ENCODE results near the gene NXPH1.

NXPH1 gene

GRCh38 chr7:8490391-8491045 is 57.1 kb downstream of the NXPH1 start:
- DNase-seq: no peak
- in situ Hi-C loops (cut with MboI; ENCODE audit: low pct_unique_long_range_greater_than_20kb, low sequenced_read_pairs): no loop called here

- in situ Hi-C loops (cut with MboI; ENCODE audit: low pct_unique_long_range_greater_than_20kb, low sequenced_read_pairs): no loop called here
- no peak for DNase-seq
Measured at GRCh38 chr7:8491106-8491505, 57.7 kb downstream of the NXPH1 start.

DNA sequence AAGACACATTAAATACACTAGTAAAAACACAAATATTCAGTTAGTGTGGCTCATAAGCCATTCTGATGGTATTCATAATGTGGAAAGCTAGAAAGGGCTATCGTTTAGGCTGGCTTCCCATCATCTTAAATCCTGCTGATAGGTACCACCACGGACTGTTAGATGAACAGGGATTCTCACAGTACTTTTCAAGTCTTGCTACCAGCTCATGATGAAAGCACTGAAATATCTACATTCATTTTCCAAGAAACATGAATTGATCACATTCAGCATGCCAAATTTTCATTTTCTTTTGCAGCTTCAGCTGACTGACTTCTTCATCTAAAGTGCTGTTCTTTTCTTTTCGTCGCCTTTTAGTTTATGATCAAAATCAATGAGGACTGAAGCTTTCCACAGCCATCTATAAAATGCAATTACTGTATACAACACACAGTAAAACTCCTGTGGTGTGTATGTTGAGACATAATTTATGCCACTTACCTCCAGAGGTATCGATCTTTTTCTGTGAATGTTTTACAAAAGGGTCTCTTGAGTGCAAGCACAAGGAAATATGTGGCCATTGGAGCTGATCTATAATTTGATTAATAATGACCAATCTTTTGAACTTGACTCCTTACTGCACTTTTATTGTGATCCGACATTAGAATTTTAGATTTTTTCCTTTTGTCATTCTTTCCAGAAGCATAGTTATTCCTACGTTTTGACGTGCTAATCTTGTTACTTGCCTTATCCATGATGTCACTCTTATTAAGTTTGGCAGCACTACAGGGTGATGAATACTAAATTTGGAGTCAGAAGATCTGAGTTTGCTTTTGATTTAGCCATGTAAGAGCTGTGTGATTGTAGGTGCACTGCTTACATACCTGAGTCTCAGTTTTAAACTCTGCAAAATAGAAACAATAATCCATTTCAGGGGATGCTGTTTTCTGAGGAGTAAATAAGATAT is 58.4 kb downstream of the NXPH1 start:
- DNase-seq: no peak
- in situ Hi-C loops (cut with MboI; ENCODE audit: low pct_unique_long_range_greater_than_20kb, low sequenced_read_pairs): no loop called here

DNA sequence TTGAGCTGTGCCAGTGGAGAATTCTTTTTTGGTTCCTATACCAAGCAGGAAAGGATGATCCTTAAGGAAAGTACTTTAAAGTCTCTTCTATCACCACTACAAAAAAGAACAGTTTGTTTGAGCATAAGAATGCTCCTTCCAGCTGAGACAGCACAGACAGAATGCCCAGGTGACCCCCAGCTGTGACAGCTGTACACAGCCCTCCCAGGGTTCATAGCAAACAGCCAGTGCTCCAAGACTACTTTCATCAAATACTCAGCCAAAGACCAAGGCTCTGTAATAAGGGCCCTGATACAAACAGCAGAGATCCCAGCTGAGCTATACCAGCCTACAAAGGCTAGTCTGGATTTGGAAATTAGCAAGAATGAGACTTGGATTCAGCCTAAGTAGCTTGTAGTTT is 65.7 kb downstream of the NXPH1 start:
- DNase-seq: no peak

DNA sequence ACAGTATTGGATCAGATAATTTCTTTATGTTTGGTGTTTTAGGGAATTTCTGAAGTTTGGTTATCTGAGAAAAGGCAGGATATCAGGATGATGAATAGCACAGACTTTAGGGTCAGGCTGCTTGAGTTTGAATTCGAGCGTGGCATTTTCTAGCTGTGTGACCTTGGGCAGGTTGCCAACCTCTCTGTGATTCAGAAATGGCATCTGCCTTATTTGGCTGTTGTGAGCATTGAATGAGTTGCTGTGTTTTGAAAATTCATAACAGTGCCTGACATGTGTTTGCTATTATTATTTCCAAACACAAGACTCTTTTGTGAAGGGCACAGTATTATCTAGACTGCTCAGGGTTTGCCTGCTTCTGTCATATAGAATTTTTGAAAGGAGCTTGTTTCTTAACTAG is 66.9 kb downstream of the NXPH1 start:
- DNase-seq: no peak
- in situ Hi-C loops (cut with MboI; ENCODE audit: low pct_unique_long_range_greater_than_20kb, low sequenced_read_pairs): no loop called here

More for the DNA sequence above, 65.7 kb downstream of the NXPH1 start:
- in situ Hi-C loops (cut with MboI; ENCODE audit: low pct_unique_long_range_greater_than_20kb, low sequenced_read_pairs): no loop called here

- in situ Hi-C loops (cut with MboI; ENCODE audit: low pct_unique_long_range_greater_than_20kb, low sequenced_read_pairs): no loop called here
- DNase-seq: no peak
Measured at GRCh38 chr7:8507566-8507965, 74.2 kb downstream of the NXPH1 start.

- in situ Hi-C loops (cut with MboI; ENCODE audit: low pct_unique_long_range_greater_than_20kb, low sequenced_read_pairs): no loop called here
- DNase-seq: no peak
Measured at GRCh38 chr7:8509621-8510020, 76.2 kb downstream of the NXPH1 start.

- DNase-seq: no peak
- in situ Hi-C loops (cut with MboI; ENCODE audit: low pct_unique_long_range_greater_than_20kb, low sequenced_read_pairs): no loop called here
Measured at GRCh38 chr7:8511855-8512254, 78.4 kb downstream of the NXPH1 start.

- in situ Hi-C loops (cut with MboI; ENCODE audit: low pct_unique_long_range_greater_than_20kb, low sequenced_read_pairs): no loop called here
- DNase-seq: no peak
Measured at GRCh38 chr7:8514781-8515519, 81.5 kb downstream of the NXPH1 start.

GRCh38 chr7:8515640-8516185 is 82.3 kb downstream of the NXPH1 start:
- DNase-seq: no peak
- in situ Hi-C loops (cut with MboI; ENCODE audit: low pct_unique_long_range_greater_than_20kb, low sequenced_read_pairs): no loop called here

DNA sequence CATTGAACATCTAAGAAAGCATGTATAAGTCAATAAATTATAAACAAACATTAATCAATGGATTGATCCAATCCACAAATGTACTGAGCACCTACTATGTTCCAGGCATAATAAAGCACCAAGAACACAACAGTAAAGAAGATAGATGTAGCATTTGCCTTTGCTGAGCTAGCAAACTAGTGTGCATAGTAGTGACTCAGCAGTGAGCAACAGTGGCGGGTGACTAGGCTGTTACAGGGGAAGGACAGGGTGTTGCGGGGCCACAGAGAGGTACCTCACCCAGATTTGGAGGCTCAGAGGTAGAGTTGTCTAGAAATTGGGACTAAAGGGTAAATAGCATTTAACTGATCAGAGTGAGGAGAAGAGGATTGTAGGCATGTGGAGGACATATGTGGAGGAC is 83.6 kb downstream of the NXPH1 start:
- no peak for DNase-seq
- in situ Hi-C loops (cut with MboI; ENCODE audit: low pct_unique_long_range_greater_than_20kb, low sequenced_read_pairs): no loop called here

- in situ Hi-C loops (cut with MboI; ENCODE audit: low pct_unique_long_range_greater_than_20kb, low sequenced_read_pairs): no loop called here
- no peak for DNase-seq
Measured at GRCh38 chr7:8528311-8528710, 94.9 kb downstream of the NXPH1 start.

- no peak for DNase-seq
- in situ Hi-C loops (cut with MboI; ENCODE audit: low pct_unique_long_range_greater_than_20kb, low sequenced_read_pairs): no loop called here
Measured at GRCh38 chr7:8531991-8532515, 98.6 kb downstream of the NXPH1 start.

- in situ Hi-C loops (cut with MboI; ENCODE audit: low pct_unique_long_range_greater_than_20kb, low sequenced_read_pairs): no loop called here
- no peak for DNase-seq
Measured at GRCh38 chr7:8536431-8536830, 103.0 kb downstream of the NXPH1 start.

DNA sequence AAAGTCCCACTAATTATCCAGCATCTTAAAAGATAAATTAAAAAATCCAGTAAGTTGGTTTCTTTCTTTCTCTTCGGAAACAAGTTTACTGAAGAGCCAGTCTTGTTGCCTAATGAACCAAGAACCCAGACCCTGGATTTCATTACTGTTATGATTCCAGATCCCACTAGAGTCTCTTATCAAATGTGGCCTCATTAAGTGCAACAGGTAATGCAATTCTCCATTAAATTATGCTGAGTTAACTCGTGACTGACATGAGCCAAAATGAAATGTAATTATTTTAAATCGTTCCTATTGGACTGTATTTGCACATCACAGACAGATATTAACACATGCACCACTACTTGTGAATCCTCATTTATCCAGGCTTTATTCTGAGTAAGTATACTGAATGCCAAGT is 115.6 kb downstream of the NXPH1 start:
- no peak for DNase-seq
- in situ Hi-C loops (cut with MboI; ENCODE audit: low pct_unique_long_range_greater_than_20kb, low sequenced_read_pairs): no loop called here

GRCh38 chr7:8560501-8560900 is 127.1 kb downstream of the NXPH1 start:
- in situ Hi-C loops (cut with MboI; ENCODE audit: low pct_unique_long_range_greater_than_20kb, low sequenced_read_pairs): no loop called here

DNA sequence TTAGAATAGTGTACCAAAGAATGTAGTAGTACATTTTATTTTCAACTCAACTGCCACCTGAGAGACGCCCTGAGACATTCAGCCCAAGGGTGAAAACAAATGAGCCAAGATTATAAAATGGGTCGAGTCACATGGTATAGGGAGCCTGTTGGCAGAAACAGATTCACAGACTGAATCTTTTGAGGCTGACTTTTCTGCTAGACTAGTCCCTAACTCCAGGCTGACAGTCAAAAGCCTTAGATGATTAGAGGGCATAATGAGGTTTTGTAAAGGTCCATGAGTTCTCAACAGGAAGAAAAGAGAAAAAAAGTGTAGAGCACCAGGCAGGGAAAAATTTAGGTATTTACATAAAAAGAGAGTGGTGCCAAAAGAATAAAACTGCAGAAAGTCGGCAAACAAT is 128.0 kb downstream of the NXPH1 start:
- DNase-seq: no peak
- in situ Hi-C loops (cut with MboI; ENCODE audit: low pct_unique_long_range_greater_than_20kb, low sequenced_read_pairs): no loop called here

More at GRCh38 chr7:8560501-8560900, 127.1 kb downstream of the NXPH1 start:
- no peak for DNase-seq

DNA sequence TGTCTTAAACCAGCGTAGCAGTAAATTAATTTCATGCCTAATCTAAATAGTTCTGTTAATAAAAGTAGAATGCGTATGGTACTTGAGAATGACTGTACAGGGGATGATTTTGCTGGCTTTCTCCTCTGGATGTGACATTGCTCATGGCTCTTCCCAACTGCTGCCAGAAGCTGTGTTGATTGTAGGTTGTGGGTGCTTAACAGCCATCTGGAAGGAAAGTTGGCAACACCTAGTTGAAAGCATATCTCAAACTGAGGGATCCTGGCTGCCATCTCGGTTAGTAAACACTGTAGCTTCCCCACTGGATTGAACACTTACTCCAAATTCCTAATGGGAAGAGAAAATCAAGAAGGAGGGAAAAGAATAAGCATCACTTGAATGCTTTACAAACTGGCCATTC is 130.9 kb downstream of the NXPH1 start:
- DNase-seq: no peak
- in situ Hi-C loops (cut with MboI; ENCODE audit: low pct_unique_long_range_greater_than_20kb, low sequenced_read_pairs): no loop called here

GRCh38 chr7:8566016-8566415 is 132.6 kb downstream of the NXPH1 start:
- DNase-seq: no peak
- in situ Hi-C loops (cut with MboI; ENCODE audit: low pct_unique_long_range_greater_than_20kb, low sequenced_read_pairs): no loop called here

All from KBM-7 (cell line).